NCI-H1694 treated with DMSO at 0.1 percent for 48 hours (cell line): ENCODE results near the gene C9orf43.
A peak's percentile ranks its signal among the peaks of the same experiment; 100 is the strongest.
"Not testable (repeated sequence)": the region's sequence is repeated elsewhere in the genome, so short reads cannot be mapped to it uniquely, and the experiment has no call there.

Experiments used
- DNase-seq: peaks from one replicate; lab custom pipeline; 2025; lab: John Stamatoyannopoulos, UW

C9orf43 gene

GRCh38 chr9:113410207-113410864 lies at the start of gene C9orf43, which contains the start of gene POLE3:
C9orf43 (plus strand) TSS chr9:113410747; CDS start chr9:113413494, 2,747 bp downstream.
POLE3 (minus strand) TSS chr9:113410675; CDS start chr9:113410293, 382 bp downstream.
- DNase-seq = peak; percentile 88

GRCh38 chr9:113361304-113362018 lies 49.1 kb upstream of the C9orf43 start:
- DNase-seq = no peak

- DNase-seq = no peak
Observed at GRCh38 chr9:113363336-113363735, 47.2 kb upstream of the C9orf43 start.

- DNase-seq = no peak
Observed at GRCh38 chr9:113364951-113365350, 45.6 kb upstream of the C9orf43 start.

- DNase-seq = not testable (repeated sequence)
Observed at GRCh38 chr9:113365652-113366051, 44.9 kb upstream of the C9orf43 start.

- no peak for DNase-seq
Observed at GRCh38 chr9:113368348-113368981, 42.1 kb upstream of the C9orf43 start.

GRCh38 chr9:113368982-113369854 lies 41.3 kb upstream of the C9orf43 start:
- DNase-seq = no peak

GRCh38 chr9:113369855-113370140 lies 40.7 kb upstream of the C9orf43 start:
- DNase-seq = no peak

- no peak for DNase-seq
Observed at GRCh38 chr9:113370806-113371325, 39.7 kb upstream of the C9orf43 start.

- DNase-seq = no peak
Observed at GRCh38 chr9:113372059-113372458, 38.5 kb upstream of the C9orf43 start.

GRCh38 chr9:113373256-113373655 lies 37.3 kb upstream of the C9orf43 start:
- DNase-seq = no peak

- DNase-seq = no peak
Observed at GRCh38 chr9:113373676-113374392, 36.7 kb upstream of the C9orf43 start.

GRCh38 chr9:113375057-113376023 lies 35.2 kb upstream of the C9orf43 start:
- no peak for DNase-seq

GRCh38 chr9:113376634-113377567 lies 33.6 kb upstream of the C9orf43 start, which contains the start of gene HDHD3:
HDHD3 (minus strand) TSS chr9:113376986; CDS start chr9:113374354, 2,632 bp downstream.
- DNase-seq = peak; percentile 34

GRCh38 chr9:113379094-113379828 lies 31.3 kb upstream of the C9orf43 start:
- DNase-seq = not testable (repeated sequence)

- not testable (repeated sequence) for DNase-seq
Observed at GRCh38 chr9:113379829-113380210, 30.7 kb upstream of the C9orf43 start.

GRCh38 chr9:113380869-113381378 lies 29.6 kb upstream of the C9orf43 start:
- no peak for DNase-seq

- not testable (repeated sequence) for DNase-seq
Observed at GRCh38 chr9:113381441-113381840, 29.1 kb upstream of the C9orf43 start.
